ENCODE data around the gene DNAJC10. TPM values are rescaled to one million over a fixed set of nuclear protein-coding genes. Genes with fewer than 3 reads are reported as not detected.
"Not testable (repeated sequence)": the region's sequence is repeated elsewhere in the genome, so short reads cannot be mapped to it uniquely, and the experiment has no call there.

Gene DNAJC10
- total RNA-seq, 1 donor from 2014 or later: 89.5 TPM

GRCh38 chr2:182724656-182725055 is 8.6 kb downstream of the DNAJC10 start:
- no peak for DNase-seq (ENCODE audit: low read depth)
- TF ChIP-seq CTCF (conservative IDR thresholded peaks at IDR 0.05; ENCODE audit: low read depth, low read length): no peak
- no peak overlapping the region for H3K4me3 ChIP-seq (ENCODE audit: low read depth, low read length)

- DNase-seq (ENCODE audit: low read depth): no peak
- no peak overlapping the region for H3K4me3 ChIP-seq (ENCODE audit: low read depth, low read length)
- TF ChIP-seq CTCF (conservative IDR thresholded peaks at IDR 0.05; ENCODE audit: low read depth, low read length): no peak
Observed at GRCh38 chr2:182726473-182726872, 10.4 kb downstream of the DNAJC10 start.

DNA sequence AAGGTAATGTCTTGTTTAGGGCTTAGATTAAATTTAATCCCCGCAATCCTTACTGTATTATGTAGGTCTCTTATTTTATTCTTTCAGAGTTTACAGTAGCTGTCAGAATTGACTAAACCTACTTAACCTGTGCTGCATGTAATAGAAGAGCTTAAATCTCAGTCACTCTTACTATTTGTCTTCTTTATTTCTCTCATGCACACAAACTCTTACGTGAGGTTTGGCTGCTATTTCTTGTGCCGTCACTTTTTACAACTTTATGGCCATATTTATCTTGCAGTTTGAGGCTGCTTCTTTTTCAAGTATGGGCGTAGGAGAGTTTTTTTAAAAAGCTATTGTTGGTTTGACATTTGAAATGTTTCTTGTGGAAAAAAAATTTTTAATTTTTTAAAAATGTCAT is 12.0 kb downstream of the DNAJC10 start:
- no peak for DNase-seq (ENCODE audit: low read depth)
- no peak overlapping the region for H3K4me3 ChIP-seq (ENCODE audit: low read depth, low read length)
- no peak for TF ChIP-seq CTCF (conservative IDR thresholded peaks at IDR 0.05; ENCODE audit: low read depth, low read length)

DNA sequence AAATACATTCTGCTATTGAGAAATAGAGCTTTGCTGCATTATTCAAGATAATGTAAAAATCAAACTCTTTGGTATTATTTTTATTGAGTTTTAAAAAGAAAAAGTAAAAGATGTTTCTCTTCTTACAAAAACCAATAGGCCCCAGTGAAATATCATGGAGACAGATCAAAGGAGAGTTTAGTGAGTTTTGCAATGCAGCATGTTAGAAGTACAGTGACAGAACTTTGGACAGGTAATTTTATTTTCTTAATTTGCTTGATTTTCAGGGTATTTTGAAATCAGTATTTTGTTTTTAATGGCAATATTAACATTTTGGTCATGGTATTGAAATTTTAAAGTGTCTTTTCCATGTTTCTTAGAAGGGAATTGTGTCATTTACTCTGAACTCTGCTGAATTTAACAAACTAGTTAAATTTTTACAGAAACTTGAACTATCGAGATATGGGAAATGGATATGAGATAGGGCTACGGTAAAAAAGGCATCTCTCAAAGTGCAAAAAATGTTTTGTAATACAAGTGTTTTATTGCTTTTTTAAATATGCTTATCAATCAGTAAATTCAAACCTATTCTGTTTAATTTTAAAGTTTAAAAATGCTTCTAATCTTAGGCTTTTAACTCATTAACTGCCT is 13.8 kb downstream of the DNAJC10 start:
- H3K4me3 ChIP-seq (ENCODE audit: low read depth, low read length): no peak overlapping the region
- TF ChIP-seq CTCF (conservative IDR thresholded peaks at IDR 0.05; ENCODE audit: low read depth, low read length): no peak
- no peak for DNase-seq (ENCODE audit: low read depth)

DNA sequence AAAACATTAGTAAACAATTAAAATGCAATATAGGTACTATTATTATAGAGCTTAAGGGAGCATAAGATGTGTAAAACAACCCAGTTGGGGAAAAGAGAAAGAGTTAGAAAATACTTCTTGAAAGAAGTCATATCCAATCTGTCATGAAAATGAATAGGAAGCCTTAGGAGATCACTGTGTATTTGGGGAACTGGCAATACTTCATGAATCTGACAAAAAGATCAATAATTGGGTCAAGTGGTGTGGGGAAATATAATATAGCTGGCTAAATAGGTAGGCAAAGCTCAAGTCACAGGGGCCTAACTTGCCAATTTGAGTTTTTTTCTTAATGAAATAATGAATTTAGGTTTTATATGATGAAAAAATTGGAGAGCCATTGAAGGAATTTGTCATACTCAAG is 14.4 kb downstream of the DNAJC10 start:
- no peak overlapping the region for H3K4me3 ChIP-seq (ENCODE audit: low read depth, low read length)
- DNase-seq (ENCODE audit: low read depth): no peak
- no peak for TF ChIP-seq CTCF (conservative IDR thresholded peaks at IDR 0.05; ENCODE audit: low read depth, low read length)

DNA sequence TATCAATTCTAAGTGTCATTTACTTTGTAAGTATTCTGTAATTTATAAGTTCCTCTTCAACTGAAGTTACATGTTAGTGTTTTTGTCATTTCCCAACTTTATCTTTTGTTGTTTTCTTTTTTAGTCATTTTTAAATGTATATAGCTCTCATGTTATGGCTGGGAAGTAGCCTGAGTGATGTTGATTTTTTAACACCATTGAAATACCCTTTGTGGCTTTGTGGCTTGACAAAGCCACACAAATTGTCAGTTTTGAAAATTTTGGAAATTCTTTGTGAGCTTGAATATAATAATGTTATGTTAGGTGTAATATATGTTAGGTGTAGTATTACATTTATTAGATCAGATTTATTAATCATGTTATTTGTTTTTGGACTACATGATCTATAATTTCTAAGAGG is 16.7 kb downstream of the DNAJC10 start:
- TF ChIP-seq CTCF (conservative IDR thresholded peaks at IDR 0.05; ENCODE audit: low read depth, low read length): no peak
- no peak for DNase-seq (ENCODE audit: low read depth)

DNA sequence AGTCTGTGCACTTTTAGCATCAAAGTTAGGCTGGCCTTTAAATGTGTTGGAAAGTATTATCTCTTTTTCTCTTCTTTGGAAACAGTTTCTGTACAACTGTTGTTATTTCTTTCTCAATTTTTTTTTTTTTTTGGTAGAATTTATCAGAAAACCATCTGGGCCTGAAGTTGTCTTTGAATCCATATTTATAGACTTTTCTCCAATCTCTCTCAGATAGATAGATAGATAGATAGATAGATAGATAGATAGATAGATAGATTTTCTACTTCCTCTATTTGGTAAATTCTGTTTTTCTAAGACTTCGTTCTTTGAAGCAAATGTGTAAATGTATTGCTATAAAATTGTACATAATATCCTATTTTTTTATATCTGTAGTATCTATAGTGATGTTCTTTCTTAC is 17.5 kb downstream of the DNAJC10 start:
- DNase-seq (ENCODE audit: low read depth): no peak
- TF ChIP-seq CTCF (conservative IDR thresholded peaks at IDR 0.05; ENCODE audit: low read depth, low read length): no peak
- no peak overlapping the region for H3K4me3 ChIP-seq (ENCODE audit: low read depth, low read length)

More for the DNA sequence above, 16.7 kb downstream of the DNAJC10 start:
- no peak overlapping the region for H3K4me3 ChIP-seq (ENCODE audit: low read depth, low read length)

GRCh38 chr2:182736856-182737255 is 20.8 kb downstream of the DNAJC10 start:
- not testable (repeated sequence) for H3K4me3 ChIP-seq (ENCODE audit: low read depth, low read length)

More at GRCh38 chr2:182736856-182737255, 20.8 kb downstream of the DNAJC10 start:
- DNase-seq (ENCODE audit: low read depth): not testable (repeated sequence)

All from epithelial cell of proximal tubule (primary cell).